HEK293T (cell line): ENCODE results near the gene ZMYM1.
"Not testable (repeated sequence)": the region's sequence is repeated elsewhere in the genome, so short reads cannot be mapped to it uniquely, and the experiment has no call there.

Experiments
- CTCF ChIA-PET: fragments of 350-600 bp; formaldehyde crosslinking; extraction: SDS; loops from one replicate; lab custom pipeline; 2021; ENCODE audit warnings: antibody characterized with exemption, inconsistent platforms; lab: Yijun Ruan, JAX
- POLR2A ChIA-PET: fragments of 350-600 bp; formaldehyde crosslinking; extraction: SDS; loops from one replicate; lab custom pipeline; 2020; ENCODE audit warnings: antibody characterized with exemption, inconsistent platforms; lab: Yijun Ruan, JAX
- DNase-seq: peaks from one replicate; pipeline ENCODE4 v3.0.0; 2012; ENCODE audit warnings: mixed read lengths; ENCODE audit errors: extremely low spot score
- ARNT ChIP-seq: fragments of 450-650 bp; IDR thresholded peaks from 2 replicates; pipeline ENCODE4 v1.6.1; 2017; ENCODE audit warnings: mild to moderate bottlenecking
- BHLHE40 ChIP-seq: fragments of 450-650 bp; IDR thresholded peaks from 2 replicates; pipeline ENCODE4 v1.6.1; 2016; ENCODE audit warnings: mild to moderate bottlenecking, moderate library complexity, borderline replicate concordance
- CTBP1 ChIP-seq: fragments of 450-650 bp; IDR thresholded peaks from 2 replicates; pipeline ENCODE4 v1.6.1; 2016; ENCODE audit warnings: borderline replicate concordance
- ELF4 ChIP-seq: fragments of 450-650 bp; IDR thresholded peaks from 2 replicates; pipeline ENCODE4 v1.6.1; 2017; ENCODE audit warnings: antibody characterized with exemption
- FOXA1 ChIP-seq: fragments of 450-650 bp; IDR thresholded peaks from 2 replicates; pipeline ENCODE4 v1.6.1; 2016; ENCODE audit warnings: mild to moderate bottlenecking
- FOXK2 ChIP-seq: fragments of 450-650 bp; IDR thresholded peaks from 2 replicates; pipeline ENCODE4 v1.6.1; 2016; ENCODE audit warnings: mild to moderate bottlenecking
- FOXM1 ChIP-seq: fragments of 450-650 bp; IDR thresholded peaks from 2 replicates; pipeline ENCODE4 v1.6.1; 2017; ENCODE audit warnings: mild to moderate bottlenecking, borderline replicate concordance
- HDGF ChIP-seq: fragments of 450-650 bp; IDR thresholded peaks from 2 replicates; pipeline ENCODE4 v1.6.1; 2017; ENCODE audit warnings: antibody characterized with exemption, borderline replicate concordance
- L3MBTL2 ChIP-seq: fragments of 450-650 bp; conservative IDR thresholded peaks from 2 replicates; pipeline ENCODE4 v1.6.1; 2016; ENCODE audit warnings: mild to moderate bottlenecking
- LEF1 ChIP-seq: fragments of 450-650 bp; IDR thresholded peaks from 2 replicates; pipeline ENCODE4 v1.6.1; 2017; ENCODE audit warnings: mild to moderate bottlenecking, borderline replicate concordance
- NFRKB ChIP-seq: fragments of 450-650 bp; IDR thresholded peaks from 2 replicates; pipeline ENCODE4 v1.6.1; 2016; ENCODE audit warnings: mild to moderate bottlenecking, moderate library complexity
- PKNOX1 ChIP-seq: fragments of 450-650 bp; IDR thresholded peaks from 2 replicates; pipeline ENCODE4 v1.6.1; 2016
- SP1 ChIP-seq: fragments of 450-650 bp; IDR thresholded peaks from 2 replicates; pipeline ENCODE4 v1.6.1; 2017
- SUZ12 ChIP-seq: fragments of 450-650 bp; IDR thresholded peaks from 2 replicates; pipeline ENCODE4 v1.6.1; 2016; ENCODE audit warnings: mild to moderate bottlenecking
- TARDBP ChIP-seq: fragments of 450-650 bp; IDR thresholded peaks from 2 replicates; pipeline ENCODE4 v1.6.1; 2016
- ZNF384 ChIP-seq: fragments of 450-650 bp; IDR thresholded peaks from 2 replicates; pipeline ENCODE4 v1.6.1; 2016

The ZMYM1 gene

GRCh38 chr1:35122311-35122710, 43.1 kb downstream of the ZMYM1 start:
- no peak for TF ChIP-seq ELF4
- no peak for TF ChIP-seq FOXK2
- TF ChIP-seq FOXA1 = no peak
- no peak for TF ChIP-seq FOXM1
- TF ChIP-seq PKNOX1 = no peak
- no peak for TF ChIP-seq ZNF384
- no peak for TF ChIP-seq SP1
- no peak for TF ChIP-seq TARDBP
- TF ChIP-seq SUZ12 = no peak
- no peak for TF ChIP-seq LEF1
- TF ChIP-seq NFRKB = no peak
- no peak for TF ChIP-seq BHLHE40
- TF ChIP-seq L3MBTL2 = no peak
- TF ChIP-seq HDGF = no peak
- no peak for TF ChIP-seq CTBP1
- TF ChIP-seq ARNT = no peak
- no peak for DNase-seq
- ChIA-PET CTCF (no interaction called here), POLR2A (interaction anchor here (0.7 to 1.2 kb wide), 2 partner anchors 9 to 43 kb away, joined by 3 to 4 read pairs; partner anchors contain the start of gene ZMYM1)

GRCh38 chr1:35126546-35126945, 47.4 kb downstream of the ZMYM1 start:
- ChIA-PET CTCF (no interaction called here), POLR2A (no interaction called here)
- no peak for DNase-seq
- TF ChIP-seq FOXK2 (no peak), ARNT (no peak), FOXM1 (no peak), ZNF384 (no peak), BHLHE40 (no peak), PKNOX1 (no peak), SUZ12 (no peak), TARDBP (no peak), HDGF (no peak)

- TF ChIP-seq TARDBP (no peak), PKNOX1 (no peak), SUZ12 (no peak), FOXK2 (no peak)
- CTCF ChIA-PET = interaction anchor here (0.6 kb wide), 2 partner anchors 113 to 1497 kb away, joined by 3 to 4 read pairs; no protein-coding TSS in a partner anchor
- POLR2A ChIA-PET = no interaction called here
- no peak for DNase-seq
Measured at GRCh38 chr1:35129080-35129479, 49.9 kb downstream of the ZMYM1 start.

GRCh38 chr1:35136780-35137179, 57.6 kb downstream of the ZMYM1 start:
- TF ChIP-seq PKNOX1 = no peak
- TF ChIP-seq NFRKB = no peak
- no peak for TF ChIP-seq ARNT
- TF ChIP-seq SP1 = no peak
- TF ChIP-seq CTBP1 = no peak
- no peak for TF ChIP-seq FOXK2
- TF ChIP-seq FOXA1 = no peak
- ChIA-PET POLR2A (no interaction called here), CTCF (no interaction called here)
- DNase-seq = no peak

- POLR2A ChIA-PET, CTCF ChIA-PET, DNase-seq: not testable (repeated sequence)
Measured at GRCh38 chr1:35137590-35137989, 58.4 kb downstream of the ZMYM1 start.

- POLR2A ChIA-PET = interaction anchor here (0.9 kb wide), 1 partner anchor 111 kb away, joined by 3 read pairs; the partner anchor contains the start of gene ZMYM6
- DNase-seq, CTCF ChIA-PET: not testable (repeated sequence)
Measured at GRCh38 chr1:35142294-35142693, 63.1 kb downstream of the ZMYM1 start.

- POLR2A ChIA-PET, DNase-seq, CTCF ChIA-PET: not testable (repeated sequence)
Measured at GRCh38 chr1:35142728-35143127, 63.5 kb downstream of the ZMYM1 start.
